Smooth muscle cell (in vitro differentiated cells): ENCODE data around the gene MTMR2. TPM values are rescaled to one million over a fixed set of nuclear protein-coding genes. Genes with fewer than 3 reads are reported as not detected.

Experiments used
- DNase-seq: peaks from one replicate; lab custom pipeline; 2025; ENCODE audit not compliant: unreplicated experiment; lab: John Stamatoyannopoulos, UW
- H2AFZ ChIP-seq: fragments of 200-600 bp; sonication (generic); 2 replicates; pipeline ENCODE4 v1.6.0; 2016; ENCODE audit warnings: antibody characterized with exemption, low read depth, mild to moderate bottlenecking
- H3F3A ChIP-seq: fragments of 200-600 bp; sonication (generic); 2 replicates; pipeline ENCODE4 v1.6.0; 2017; ENCODE audit warnings: antibody characterized with exemption, low read depth
- H3K27ac ChIP-seq: fragments of 200-600 bp; sonication (generic); 2 replicates; pipeline ENCODE4 v1.5.1; 2016; ENCODE audit warnings: low read depth, mild to moderate bottlenecking
- H3K27me3 ChIP-seq: fragments of 200-600 bp; sonication (generic); 2 replicates; pipeline ENCODE4 v1.6.1; 2016; ENCODE audit warnings: low read depth, mild to moderate bottlenecking
- H3K36me3 ChIP-seq: fragments of 200-600 bp; sonication (generic); 2 replicates; pipeline ENCODE4 v1.5.1; 2016; ENCODE audit warnings: low read depth
- H3K4me1 ChIP-seq: fragments of 200-600 bp; sonication (generic); 2 replicates; pipeline ENCODE4 v1.5.1; 2016; ENCODE audit warnings: low read depth
- H3K4me2 ChIP-seq: fragments of 200-600 bp; sonication (generic); 2 replicates; pipeline ENCODE4 v1.6.0; 2016; ENCODE audit warnings: mild to moderate bottlenecking
- H3K4me3 ChIP-seq: fragments of 200-600 bp; sonication (generic); 2 replicates; pipeline ENCODE4 v1.5.1; 2016; ENCODE audit warnings: mild to moderate bottlenecking
- H3K79me2 ChIP-seq: fragments of 200-600 bp; sonication (generic); 2 replicates; pipeline ENCODE4 v1.6.0; 2016; ENCODE audit warnings: low read depth, mild to moderate bottlenecking
- H3K9ac ChIP-seq: fragments of 200-600 bp; sonication (generic); 2 replicates; pipeline ENCODE4 v1.6.0; 2016; ENCODE audit warnings: low read depth
- H3K9me3 ChIP-seq: fragments of 200-600 bp; sonication (generic); replicated peaks from 2 replicates; pipeline ENCODE4 v1.5.1; 2016; ENCODE audit warnings: low read depth
- H4K20me1 ChIP-seq: fragments of 200-600 bp; sonication (generic); 2 replicates; pipeline ENCODE4 v1.6.0; 2016; ENCODE audit warnings: low read depth
- WGBS: methylation state at CpG from one replicate; pipeline ENCODE4 v1.1.7; 2016; ENCODE audit warnings: low lambda C conversion rate; 5-methylcytosine and 5-hydroxymethylcytosine counted together
- polyA plus RNA-seq: library from polyadenylated mRNA; unstranded; fragments of >200 nt; fragmentation: Nextera tagmentation; extraction: Ambion mirVana; gene quantifications from 2 replicates; pipeline ENCODE4 v1.2.1, GENCODE V29; 2016
- total RNA-seq: library from RNA; depleted of rRNA; stranded (reverse); fragments of >200 nt; gene quantifications from 2 replicates; pipeline ENCODE4 v1.2.3, GENCODE V29; 2014
- TF ChIP-seq, protein P1 (sequence below): fragments of 200-600 bp; sonication (generic); IDR thresholded peaks from 2 replicates; pipeline ENCODE4 v1.5.1; 2017; ENCODE audit warnings: borderline replicate concordance, mild to moderate bottlenecking, antibody characterized with exemption; ENCODE audit not compliant: insufficient read depth, poor library complexity, severe bottlenecking

MTMR2 gene
- total and polyA plus RNA-seq, 2 experiments from 2014 or later: 27.2 to 40.0 TPM

DNA sequence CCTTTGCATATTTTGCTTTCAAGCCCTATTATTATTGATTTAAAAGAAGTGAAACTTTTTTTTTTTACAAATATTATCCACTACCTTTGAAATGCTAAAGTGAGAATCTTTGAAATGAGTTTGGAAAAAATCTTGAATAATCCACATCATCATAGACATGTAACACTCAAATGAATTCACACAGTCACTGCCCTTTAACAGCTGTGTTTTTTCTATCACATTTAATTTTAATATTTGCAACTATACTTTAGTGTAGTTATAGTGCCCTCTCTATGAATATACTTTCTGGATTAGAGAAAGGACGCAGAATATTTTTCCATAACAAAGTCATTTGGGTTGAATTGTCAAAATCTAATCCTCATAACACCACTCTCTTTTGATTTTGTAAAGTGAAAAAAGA, 37.9 kb upstream of the MTMR2 start:
- Histone ChIP-seq H3K9ac (no peak overlapping the region), H3K4me3 (no peak overlapping the region), H2AFZ (no peak overlapping the region), H3K4me2 (no peak overlapping the region), H3K27ac (no peak overlapping the region), H4K20me1 (no peaks in the 10 kb centered on the region), H3K36me3 (no peaks in the 10 kb centered on the region), H3K4me1 (no peaks in the 10 kb centered on the region), H3F3A (no peaks in the 10 kb centered on the region), H3K9me3 (no peaks in the 10 kb centered on the region), H3K79me2 (no peaks in the 10 kb centered on the region), H3K27me3 (no peaks in the 10 kb centered on the region)
- no peak for DNase-seq
- TF ChIP-seq, protein P1, sequence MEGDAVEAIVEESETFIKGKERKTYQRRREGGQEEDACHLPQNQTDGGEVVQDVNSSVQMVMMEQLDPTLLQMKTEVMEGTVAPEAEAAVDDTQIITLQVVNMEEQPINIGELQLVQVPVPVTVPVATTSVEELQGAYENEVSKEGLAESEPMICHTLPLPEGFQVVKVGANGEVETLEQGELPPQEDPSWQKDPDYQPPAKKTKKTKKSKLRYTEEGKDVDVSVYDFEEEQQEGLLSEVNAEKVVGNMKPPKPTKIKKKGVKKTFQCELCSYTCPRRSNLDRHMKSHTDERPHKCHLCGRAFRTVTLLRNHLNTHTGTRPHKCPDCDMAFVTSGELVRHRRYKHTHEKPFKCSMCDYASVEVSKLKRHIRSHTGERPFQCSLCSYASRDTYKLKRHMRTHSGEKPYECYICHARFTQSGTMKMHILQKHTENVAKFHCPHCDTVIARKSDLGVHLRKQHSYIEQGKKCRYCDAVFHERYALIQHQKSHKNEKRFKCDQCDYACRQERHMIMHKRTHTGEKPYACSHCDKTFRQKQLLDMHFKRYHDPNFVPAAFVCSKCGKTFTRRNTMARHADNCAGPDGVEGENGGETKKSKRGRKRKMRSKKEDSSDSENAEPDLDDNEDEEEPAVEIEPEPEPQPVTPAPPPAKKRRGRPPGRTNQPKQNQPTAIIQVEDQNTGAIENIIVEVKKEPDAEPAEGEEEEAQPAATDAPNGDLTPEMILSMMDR: no peak
- WGBS: 94% methylated on average over 1 of the region's 1 CpG

DNA sequence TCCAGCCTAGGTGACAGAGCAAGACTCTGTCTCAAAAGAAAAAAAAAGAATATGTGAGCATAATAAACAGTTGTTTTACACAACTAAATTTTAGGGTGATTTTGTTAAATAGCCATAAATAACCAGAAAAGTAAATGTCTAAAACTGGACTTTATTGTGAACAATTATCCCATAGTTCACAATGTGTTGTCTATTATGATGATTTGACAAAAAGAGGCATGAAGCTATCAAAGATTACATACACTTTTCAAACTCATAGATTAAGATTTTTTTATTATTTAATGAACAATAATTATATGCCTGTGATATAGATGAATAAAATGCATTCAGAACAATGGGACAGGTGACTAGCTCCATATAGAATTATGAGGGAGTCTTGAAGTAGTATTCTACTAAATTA, 27.0 kb upstream of the MTMR2 start:
- H3K4me3 ChIP-seq: no peak overlapping the region
- no peak overlapping the region for H3K9ac ChIP-seq
- no peaks in the 10 kb centered on the region for H4K20me1 ChIP-seq
- H3K9me3 ChIP-seq: no peaks in the 10 kb centered on the region
- no peaks in the 10 kb centered on the region for H3K27me3 ChIP-seq
- no peak for DNase-seq
- no peak overlapping the region for H3K4me2 ChIP-seq
- H3K79me2 ChIP-seq: no peaks in the 10 kb centered on the region
- no peaks in the 10 kb centered on the region for H3K4me1 ChIP-seq
- H2AFZ ChIP-seq: no peak overlapping the region
- no peaks in the 10 kb centered on the region for H3K36me3 ChIP-seq
- TF ChIP-seq, protein P1: no peak
- H3K27ac ChIP-seq: no peak overlapping the region
- H3F3A ChIP-seq: no peaks in the 10 kb centered on the region

DNA sequence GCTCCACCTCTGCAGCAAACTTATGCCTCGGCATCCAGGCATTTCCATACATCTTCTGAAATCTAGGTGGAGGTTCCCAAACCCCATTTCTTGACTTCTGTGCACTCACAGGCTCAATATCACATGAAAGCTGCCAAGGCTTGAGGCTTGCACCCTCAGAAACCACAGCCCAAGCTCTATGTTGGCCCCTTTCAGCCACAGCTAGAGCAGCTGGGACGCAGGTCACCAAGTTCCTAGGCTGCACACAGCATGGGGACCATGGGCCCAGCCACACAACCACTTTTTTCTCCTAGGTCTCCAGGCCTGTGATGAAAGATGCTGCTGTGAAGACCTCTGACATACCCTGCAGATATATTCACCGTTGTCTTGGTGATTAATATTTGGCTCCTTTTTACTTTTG, 24.7 kb upstream of the MTMR2 start:
- H3K36me3 ChIP-seq: no peaks in the 10 kb centered on the region
- TF ChIP-seq, protein P1: no peak

DNA sequence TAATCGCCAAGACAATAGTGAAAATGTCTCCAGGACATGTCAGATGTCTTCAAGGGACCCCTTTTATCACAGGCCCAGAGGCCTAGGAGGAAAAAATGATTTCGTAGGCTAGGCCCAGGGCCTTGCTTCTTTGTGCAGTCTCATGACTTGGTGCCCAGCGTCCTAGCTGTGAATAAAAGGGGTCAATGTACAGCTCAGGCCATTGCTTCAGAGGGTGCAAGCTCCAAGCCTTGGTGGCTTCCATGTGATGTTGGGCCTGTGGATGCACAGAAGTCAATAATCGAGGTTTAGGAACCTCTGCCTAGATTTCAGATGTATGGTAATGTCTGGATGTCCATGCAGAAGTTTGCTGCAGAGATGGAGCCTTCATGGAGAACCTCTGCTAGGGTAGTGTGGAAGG, 20.7 kb upstream of the MTMR2 start:
- WGBS: 90% methylated on average over 4 of the region's 4 CpGs
- no peak for DNase-seq
- Histone ChIP-seq H3K27me3 (no peaks in the 10 kb centered on the region), H3K9me3 (no peaks in the 10 kb centered on the region), H3F3A (no peaks in the 10 kb centered on the region), H3K79me2 (no peaks in the 10 kb centered on the region), H2AFZ (no peak overlapping the region), H4K20me1 (no peaks in the 10 kb centered on the region), H3K9ac (no peak overlapping the region), H3K27ac (no peak overlapping the region), H3K36me3 (no peaks in the 10 kb centered on the region), H3K4me3 (no peak overlapping the region), H3K4me1 (no peaks in the 10 kb centered on the region), H3K4me2 (no peak overlapping the region)
- TF ChIP-seq, protein P1: no peak

More for the DNA sequence above, 24.7 kb upstream of the MTMR2 start:
- Histone ChIP-seq H4K20me1 (no peaks in the 10 kb centered on the region), H3K79me2 (no peaks in the 10 kb centered on the region), H3K4me1 (no peaks in the 10 kb centered on the region), H3K9ac (no peak overlapping the region), H2AFZ (no peak overlapping the region), H3K4me2 (no peak overlapping the region), H3K4me3 (no peak overlapping the region), H3K27ac (no peak overlapping the region), H3K27me3 (no peaks in the 10 kb centered on the region), H3F3A (no peaks in the 10 kb centered on the region), H3K9me3 (no peaks in the 10 kb centered on the region)
- no peak for DNase-seq
- 94% methylated on average over 3 of the region's 3 CpGs for WGBS
